ENCODE results near the gene CSTF1.

Gene CSTF1

GRCh38 chr20:56348746-56349145 lies 43.7 kb upstream of the CSTF1 start:
- TF ChIP-seq, protein P1, sequence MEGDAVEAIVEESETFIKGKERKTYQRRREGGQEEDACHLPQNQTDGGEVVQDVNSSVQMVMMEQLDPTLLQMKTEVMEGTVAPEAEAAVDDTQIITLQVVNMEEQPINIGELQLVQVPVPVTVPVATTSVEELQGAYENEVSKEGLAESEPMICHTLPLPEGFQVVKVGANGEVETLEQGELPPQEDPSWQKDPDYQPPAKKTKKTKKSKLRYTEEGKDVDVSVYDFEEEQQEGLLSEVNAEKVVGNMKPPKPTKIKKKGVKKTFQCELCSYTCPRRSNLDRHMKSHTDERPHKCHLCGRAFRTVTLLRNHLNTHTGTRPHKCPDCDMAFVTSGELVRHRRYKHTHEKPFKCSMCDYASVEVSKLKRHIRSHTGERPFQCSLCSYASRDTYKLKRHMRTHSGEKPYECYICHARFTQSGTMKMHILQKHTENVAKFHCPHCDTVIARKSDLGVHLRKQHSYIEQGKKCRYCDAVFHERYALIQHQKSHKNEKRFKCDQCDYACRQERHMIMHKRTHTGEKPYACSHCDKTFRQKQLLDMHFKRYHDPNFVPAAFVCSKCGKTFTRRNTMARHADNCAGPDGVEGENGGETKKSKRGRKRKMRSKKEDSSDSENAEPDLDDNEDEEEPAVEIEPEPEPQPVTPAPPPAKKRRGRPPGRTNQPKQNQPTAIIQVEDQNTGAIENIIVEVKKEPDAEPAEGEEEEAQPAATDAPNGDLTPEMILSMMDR (IDR thresholded peaks at IDR 0.05; ENCODE audit: low read depth, low read length) = no peak
- DNase-seq (ENCODE audit: low read depth in 2 of 2) = no peak
- H3K4me3 ChIP-seq (replicated peaks in 1 of 2; ENCODE audit: low read depth in 2 of 2, low read length in 2 of 2) = no peak overlapping the region

DNA sequence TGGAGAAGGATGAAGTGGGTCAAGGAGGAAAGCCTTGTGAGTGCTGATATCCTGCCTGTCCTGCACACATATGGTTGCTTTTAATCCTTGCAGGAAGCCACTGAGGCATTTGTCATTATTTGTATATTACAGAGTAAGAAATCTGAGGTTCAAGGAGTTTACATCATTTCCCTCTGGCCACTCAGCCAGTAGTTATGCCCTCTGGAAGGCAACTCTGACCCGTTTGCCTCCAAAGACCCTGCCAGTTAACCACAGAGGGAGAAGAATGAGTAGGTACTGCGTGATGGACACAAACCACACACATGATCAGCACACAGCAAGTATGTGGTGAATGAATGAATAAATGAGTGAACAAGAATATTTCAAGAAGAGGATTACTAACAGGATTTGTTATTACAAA lies 41.6 kb upstream of the CSTF1 start:
- no peak for DNase-seq (ENCODE audit: low read depth in 2 of 2)
- H3K4me3 ChIP-seq (replicated peaks in 1 of 2; ENCODE audit: low read depth in 2 of 2, low read length in 2 of 2) = no peak overlapping the region
- TF ChIP-seq, protein P1 (IDR thresholded peaks at IDR 0.05; ENCODE audit: low read depth, low read length) = no peak

GRCh38 chr20:56352345-56353055 lies 39.9 kb upstream of the CSTF1 start:
- DNase-seq (ENCODE audit: low read depth in 2 of 2) = no peak
- TF ChIP-seq, protein P1 (IDR thresholded peaks at IDR 0.05; ENCODE audit: low read depth, low read length) = no peak
- H3K4me3 ChIP-seq (replicated peaks in 1 of 2; ENCODE audit: low read depth in 2 of 2, low read length in 2 of 2) = no peak overlapping the region

GRCh38 chr20:56353356-56353755 lies 39.1 kb upstream of the CSTF1 start:
- DNase-seq (ENCODE audit: low read depth in 2 of 2) = no peak
- H3K4me3 ChIP-seq (replicated peaks in 1 of 2; ENCODE audit: low read depth in 2 of 2, low read length in 2 of 2) = no peak overlapping the region
- TF ChIP-seq, protein P1 (IDR thresholded peaks at IDR 0.05; ENCODE audit: low read depth, low read length) = no peak

DNA sequence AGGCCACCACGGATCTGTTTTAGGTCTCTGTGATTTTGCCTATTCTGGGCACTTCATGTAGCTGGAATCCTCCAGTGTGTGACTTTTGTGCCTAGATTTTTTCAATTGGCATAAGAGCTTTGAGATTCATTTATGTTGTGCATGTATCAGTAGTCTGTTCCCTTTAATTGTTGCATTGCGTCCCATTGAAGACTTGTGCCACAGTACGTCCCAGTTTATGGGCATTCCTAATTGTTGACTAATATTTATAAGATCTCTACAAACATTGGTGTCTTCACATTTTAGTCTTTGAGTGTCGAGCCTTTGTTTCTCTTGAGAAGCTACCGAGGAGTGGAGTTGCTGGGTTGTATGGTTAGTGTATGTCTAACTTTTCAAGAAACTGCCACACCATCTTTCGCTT lies 34.4 kb upstream of the CSTF1 start:
- TF ChIP-seq, protein P1 (IDR thresholded peaks at IDR 0.05; ENCODE audit: low read depth, low read length) = no peak
- DNase-seq (ENCODE audit: low read depth in 2 of 2) = no peak
- no peak overlapping the region for H3K4me3 ChIP-seq (replicated peaks in 1 of 2; ENCODE audit: low read depth in 2 of 2, low read length in 2 of 2)

- peak within 1 kb of the TSS; percentile 84 to 85 for H3K4me3 ChIP-seq (replicated peaks in 1 of 2; ENCODE audit: low read depth in 2 of 2, low read length in 2 of 2)
- DNase-seq (ENCODE audit: low read depth in 2 of 2) = peak; percentile 86 to 92
- TF ChIP-seq, protein P1 (IDR thresholded peaks at IDR 0.05; ENCODE audit: low read depth, low read length) = no peak
Measured at GRCh38 chr20:56358600-56359211, 33.7 kb upstream of the CSTF1 start, which contains the start of gene FAM210B. TSS of gene FAM210B (plus strand) at chr20:56358974. CDS start at chr20:56359006, 32 bp downstream.

Measured in cardiac fibroblast (primary cell).